Activated naive CD8-positive, alpha-beta T cell treated with anti-CD3 and anti-CD28 coated beads, Interleukin-2, amount 50 U/mL, for 16 hours (primary cell): ENCODE results near the gene EXOC7.
A peak's percentile ranks its signal among the peaks of the same experiment; 100 is the strongest.

Source experiments
- DNase-seq: peaks from one replicate; pipeline ENCODE4 v3.0.0-alpha.2; 2020; ENCODE audit warnings: low read depth, low spot score

EXOC7 gene

GRCh38 chr17:76103274-76104139 is at the start of gene EXOC7:
Gene EXOC7 (minus strand): TSS chr17:76103787. CDS start chr17:76103692, 95 bp downstream.
- DNase-seq, result peak; percentile 82

GRCh38 chr17:76153202-76153601 is 49.6 kb upstream of the EXOC7 start:
- DNase-seq, result no peak

GRCh38 chr17:76152591-76152990 is 49.0 kb upstream of the EXOC7 start:
- DNase-seq, result no peak

GRCh38 chr17:76151896-76152454 is 48.4 kb upstream of the EXOC7 start:
- no peak for DNase-seq

GRCh38 chr17:76150712-76151622 is 47.4 kb upstream of the EXOC7 start:
- no peak for DNase-seq

GRCh38 chr17:76149214-76149613 is 45.6 kb upstream of the EXOC7 start:
- DNase-seq, result no peak

- DNase-seq, result no peak
These were observed 44.4 kb upstream of the EXOC7 start for GRCh38 chr17:76148015-76148326.

- DNase-seq, result no peak
These were observed 43.8 kb upstream of the EXOC7 start for GRCh38 chr17:76147211-76148014.

GRCh38 chr17:76146053-76146851 is 42.7 kb upstream of the EXOC7 start:
- DNase-seq, result no peak

GRCh38 chr17:76145231-76146052 is 41.9 kb upstream of the EXOC7 start:
- DNase-seq, result no peak

GRCh38 chr17:76142585-76143041 is 39.0 kb upstream of the EXOC7 start:
- DNase-seq, result no peak

- DNase-seq, result no peak
These were observed 38.5 kb upstream of the EXOC7 start for GRCh38 chr17:76142039-76142584.

- DNase-seq, result peak; percentile 79
These were observed 37.8 kb upstream of the EXOC7 start, which contains the start of gene FOXJ1 for GRCh38 chr17:76141212-76142038. Gene FOXJ1 (minus strand): TSS chr17:76141245. CDS start chr17:76140395, 850 bp downstream.

- no peak for DNase-seq
These were observed 37.1 kb upstream of the EXOC7 start for GRCh38 chr17:76140661-76141211.

- peak; percentile 33 for DNase-seq
These were observed 36.4 kb upstream of the EXOC7 start for GRCh38 chr17:76139801-76140660.

GRCh38 chr17:76138896-76139752 is 35.5 kb upstream of the EXOC7 start:
- DNase-seq, result no peak
